HG02678 (cell line): ENCODE data around the gene DIPK1C.
A peak's percentile ranks its signal among the peaks of the same experiment; 100 is the strongest.

Experiments
- ATAC-seq: cut with Tn5 transposase; IDR thresholded peaks from one replicate; pipeline ENCODE4 v1.9.1; 2021; ENCODE audit warnings: mild to moderate bottlenecking, moderate library complexity; ENCODE audit not compliant: unreplicated experiment

DIPK1C gene

GRCh38 chr18:74425161-74425560, 31.9 kb downstream of the DIPK1C start:
- no peak for ATAC-seq

- no peak for ATAC-seq
Observed at GRCh38 chr18:74422541-74422940, 34.6 kb downstream of the DIPK1C start.

- ATAC-seq: no peak
Observed at GRCh38 chr18:74420926-74421325, 36.2 kb downstream of the DIPK1C start.

GRCh38 chr18:74420481-74420880, 36.6 kb downstream of the DIPK1C start:
- ATAC-seq: no peak

- ATAC-seq: no peak
Observed at GRCh38 chr18:74419761-74420160, 37.3 kb downstream of the DIPK1C start.

- no peak for ATAC-seq
Observed at GRCh38 chr18:74418023-74418422, 39.1 kb downstream of the DIPK1C start.

- ATAC-seq: no peak
Observed at GRCh38 chr18:74416124-74416523, 41.0 kb downstream of the DIPK1C start.

GRCh38 chr18:74414953-74415515, 42.1 kb downstream of the DIPK1C start:
- no peak for ATAC-seq

GRCh38 chr18:74413836-74414235, 43.3 kb downstream of the DIPK1C start:
- no peak for ATAC-seq

- ATAC-seq: no peak
Observed at GRCh38 chr18:74412116-74412880, 44.8 kb downstream of the DIPK1C start.

GRCh38 chr18:74411475-74411874, 45.6 kb downstream of the DIPK1C start:
- ATAC-seq: no peak

GRCh38 chr18:74410441-74410992, 46.6 kb downstream of the DIPK1C start:
- no peak for ATAC-seq

- ATAC-seq: peak; percentile 71
Observed at GRCh38 chr18:74407888-74408287, 49.2 kb downstream of the DIPK1C start.

GRCh38 chr18:74402806-74403433, 54.2 kb downstream of the DIPK1C start:
- no peak for ATAC-seq

- no peak for ATAC-seq
Observed at GRCh38 chr18:74400813-74401212, 56.3 kb downstream of the DIPK1C start.

- no peak for ATAC-seq
Observed at GRCh38 chr18:74399091-74399887, 57.8 kb downstream of the DIPK1C start.

- ATAC-seq: no peak
Observed at GRCh38 chr18:74397572-74397971, 59.5 kb downstream of the DIPK1C start.

- no peak for ATAC-seq
Observed at GRCh38 chr18:74396171-74397169, 60.6 kb downstream of the DIPK1C start.

- no peak for ATAC-seq
Observed at GRCh38 chr18:74395648-74396154, 61.4 kb downstream of the DIPK1C start.

GRCh38 chr18:74395006-74395405, 62.1 kb downstream of the DIPK1C start:
- no peak for ATAC-seq
